HG03575 (cell line): ENCODE measurements around the gene SEMA6A.

ENCODE experiments used
- ATAC-seq: cut with Tn5 transposase; IDR thresholded peaks from one replicate; pipeline ENCODE4 v1.9.1; 2021; ENCODE audit not compliant: unreplicated experiment, insufficient number of reproducible peaks, low FRiP score; ENCODE audit errors: extremely low read depth

SEMA6A gene

DNA sequence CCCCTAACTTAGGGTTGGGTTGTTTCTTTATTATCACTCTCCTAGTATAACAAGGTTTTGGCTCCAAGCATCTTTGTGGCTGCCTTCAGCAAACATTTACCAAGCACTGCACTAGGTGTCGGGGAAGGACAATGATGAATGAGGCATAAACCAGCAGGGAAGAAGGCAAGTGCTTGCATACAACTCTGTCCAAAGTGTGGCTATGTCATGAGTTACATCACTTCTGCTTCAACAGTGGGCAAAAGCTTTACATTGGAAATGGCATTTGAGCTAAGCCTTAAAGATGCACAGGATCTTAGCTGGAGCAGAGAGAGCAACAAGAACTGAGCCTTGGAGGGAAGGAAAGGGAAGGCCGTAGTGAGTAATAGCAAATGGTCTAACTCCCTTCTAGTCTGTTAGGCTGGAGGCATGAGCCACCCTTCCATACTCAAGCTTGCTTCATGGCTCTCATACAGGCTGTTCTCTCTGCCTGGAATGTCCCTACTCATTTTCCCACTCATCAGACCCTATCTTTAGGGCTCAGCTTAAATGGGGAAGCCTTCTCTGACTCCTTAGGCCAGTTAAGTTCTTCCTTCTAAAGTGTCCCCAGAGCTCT lies 121.8 kb downstream of the SEMA6A start:
- no peak for ATAC-seq

DNA sequence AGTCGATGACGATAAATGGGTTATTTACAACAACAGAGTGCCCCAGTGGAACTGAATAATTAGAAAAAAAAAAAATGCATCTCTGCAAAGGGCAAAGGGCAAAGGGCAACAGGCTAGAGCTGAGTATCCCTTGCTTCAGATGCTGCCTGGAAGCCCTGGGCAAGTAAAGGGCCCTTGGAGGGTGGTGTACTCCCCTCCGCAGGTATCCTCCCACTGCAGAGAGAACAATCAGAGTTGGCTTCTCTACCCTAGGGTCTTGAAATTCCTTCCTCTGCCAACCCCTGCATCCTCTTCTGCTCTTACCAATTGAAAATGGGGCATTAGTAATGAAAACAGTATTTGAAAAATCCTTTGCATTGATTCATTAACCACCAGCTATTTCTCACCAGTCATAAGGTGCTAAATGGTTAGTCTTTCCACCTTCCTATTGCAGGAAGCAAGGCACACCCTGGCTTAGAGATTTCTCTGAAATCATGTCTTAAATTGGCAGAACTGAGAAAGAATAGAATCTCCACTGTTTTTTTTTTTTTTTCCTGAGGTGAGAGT lies 122.6 kb downstream of the SEMA6A start:
- ATAC-seq, result no peak

DNA sequence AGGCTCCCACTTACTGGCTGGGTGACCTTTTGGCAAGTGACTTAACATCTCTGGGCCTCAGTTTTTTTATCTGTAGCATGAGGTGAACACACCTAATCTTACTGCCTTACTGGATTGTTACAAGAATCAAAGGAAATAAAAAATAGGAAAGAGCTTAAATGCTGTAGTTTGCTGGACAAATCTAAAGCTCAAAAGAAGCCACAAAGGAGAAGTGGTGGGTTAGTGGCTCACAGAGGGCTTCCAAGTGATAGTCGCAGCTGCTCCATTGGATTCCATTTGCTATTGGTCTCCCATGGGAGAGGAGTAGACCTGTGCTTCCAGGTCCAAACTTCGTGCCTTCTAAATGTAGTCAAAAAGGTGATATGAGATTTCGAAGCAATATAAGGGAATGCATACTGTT lies 123.6 kb downstream of the SEMA6A start:
- ATAC-seq, result no peak

DNA sequence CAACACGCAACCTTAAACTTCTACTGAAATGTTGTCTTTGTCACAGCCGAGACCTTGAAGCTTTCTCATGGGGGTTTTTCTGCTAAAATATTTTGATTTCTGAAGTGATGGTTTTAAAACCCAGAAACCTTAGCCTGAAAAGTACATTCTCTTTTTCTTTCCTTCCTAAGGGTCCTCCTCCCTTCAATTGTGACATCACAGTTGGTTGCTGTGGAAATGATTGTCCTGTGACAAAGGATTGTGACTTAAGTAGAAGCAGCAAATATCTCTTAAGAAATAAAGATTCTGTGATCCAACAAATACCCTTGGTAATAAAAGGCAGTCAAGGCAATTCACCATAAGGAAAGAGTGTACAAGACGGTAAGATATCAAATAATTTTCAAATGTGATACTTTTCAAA lies 125.2 kb downstream of the SEMA6A start:
- ATAC-seq, result no peak

DNA sequence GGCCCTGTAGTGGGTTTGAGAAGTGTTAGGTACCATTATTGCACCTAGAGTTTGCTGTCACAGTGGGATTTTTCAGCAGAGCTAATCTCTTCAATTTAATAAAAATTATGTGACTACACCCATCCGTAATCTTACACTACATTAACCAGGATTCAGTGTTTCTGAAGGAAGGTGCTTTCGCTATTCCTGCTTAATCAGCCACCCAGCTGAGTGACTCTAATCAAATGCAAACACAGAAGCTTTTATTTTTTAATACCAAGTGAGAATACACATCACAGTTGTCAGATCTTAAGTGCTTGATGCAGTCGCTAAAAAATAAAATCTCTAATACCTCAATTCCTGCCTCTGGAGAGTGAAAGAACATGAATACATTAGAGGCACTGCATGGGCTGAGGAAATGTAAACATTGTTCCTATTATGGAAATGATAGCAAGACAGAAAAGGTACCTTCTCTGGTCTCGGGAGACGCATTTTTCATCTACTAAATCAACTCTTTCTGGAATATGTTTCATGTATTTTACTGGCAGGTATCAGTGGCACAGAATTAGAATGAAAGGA lies 125.7 kb downstream of the SEMA6A start:
- no peak for ATAC-seq

DNA sequence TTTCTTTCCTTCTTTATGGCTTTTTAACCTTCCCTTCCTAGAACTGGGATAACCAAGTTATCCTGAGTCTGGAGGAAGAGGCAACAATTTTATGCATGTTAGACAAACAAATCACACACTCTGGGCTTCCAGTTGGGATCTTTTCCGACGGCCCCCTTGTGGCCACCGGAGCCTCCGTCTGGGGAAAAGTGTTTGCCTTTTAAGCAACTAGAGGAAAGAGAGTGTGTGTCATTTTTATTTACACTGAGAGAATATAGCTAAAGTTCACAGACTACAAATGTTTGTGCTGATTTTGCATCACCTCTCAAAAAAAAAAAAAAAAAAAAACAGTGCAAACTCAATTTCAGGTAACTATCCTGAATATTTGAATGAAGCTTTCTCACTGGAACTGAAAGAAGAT lies 126.2 kb downstream of the SEMA6A start:
- ATAC-seq, result no peak

DNA sequence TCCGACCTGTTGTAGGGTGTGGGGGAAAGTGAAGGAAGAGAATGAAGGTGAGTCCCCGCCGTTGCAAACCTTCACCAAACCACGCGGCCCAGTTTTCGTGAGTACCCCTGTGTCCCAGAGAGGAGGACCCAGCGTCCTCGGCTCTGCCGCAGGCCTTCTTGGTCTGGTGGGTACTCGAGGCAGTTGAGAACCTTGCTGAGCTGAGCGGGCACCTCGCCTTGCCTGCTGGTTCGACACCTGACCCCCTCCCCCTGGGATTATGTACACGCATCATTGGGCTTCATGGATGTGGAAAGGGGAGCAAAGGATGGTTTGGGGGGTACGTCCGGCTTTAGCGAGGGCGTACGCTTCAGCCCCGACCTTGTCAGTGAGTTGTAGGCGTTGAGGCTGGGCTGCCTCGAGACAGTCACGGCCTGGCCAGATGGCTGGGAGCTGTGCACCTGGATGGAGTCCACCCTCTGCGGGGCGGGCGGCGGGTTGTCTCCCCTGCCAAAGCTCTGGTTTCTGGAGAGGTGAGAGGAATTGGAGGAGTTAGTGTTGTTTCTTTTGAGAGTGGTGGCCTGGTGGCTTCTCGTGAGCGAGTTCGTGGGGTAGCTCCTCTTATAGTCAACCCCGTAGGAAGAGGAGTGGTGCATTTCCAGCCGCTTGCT lies 128.1 kb downstream of the SEMA6A start:
- no peak for ATAC-seq

DNA sequence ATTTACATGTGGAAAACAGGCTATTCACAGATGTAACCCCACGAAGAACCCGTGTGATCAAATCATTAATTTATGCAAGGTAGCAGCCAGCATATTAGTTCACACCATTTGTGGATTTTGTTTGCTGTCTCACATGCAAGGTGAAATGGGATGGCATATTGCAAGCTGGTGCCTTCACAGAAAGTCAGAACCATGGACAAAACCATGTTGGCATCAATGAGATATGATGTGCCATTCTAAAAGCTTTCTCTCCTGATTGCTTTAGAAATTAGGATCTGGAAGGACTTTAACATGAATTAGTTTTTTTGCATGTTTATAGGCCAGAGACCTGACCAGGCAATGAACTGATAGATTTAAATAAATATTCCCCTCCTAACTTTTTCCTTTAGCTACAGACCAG lies 129.3 kb downstream of the SEMA6A start:
- no peak for ATAC-seq

DNA sequence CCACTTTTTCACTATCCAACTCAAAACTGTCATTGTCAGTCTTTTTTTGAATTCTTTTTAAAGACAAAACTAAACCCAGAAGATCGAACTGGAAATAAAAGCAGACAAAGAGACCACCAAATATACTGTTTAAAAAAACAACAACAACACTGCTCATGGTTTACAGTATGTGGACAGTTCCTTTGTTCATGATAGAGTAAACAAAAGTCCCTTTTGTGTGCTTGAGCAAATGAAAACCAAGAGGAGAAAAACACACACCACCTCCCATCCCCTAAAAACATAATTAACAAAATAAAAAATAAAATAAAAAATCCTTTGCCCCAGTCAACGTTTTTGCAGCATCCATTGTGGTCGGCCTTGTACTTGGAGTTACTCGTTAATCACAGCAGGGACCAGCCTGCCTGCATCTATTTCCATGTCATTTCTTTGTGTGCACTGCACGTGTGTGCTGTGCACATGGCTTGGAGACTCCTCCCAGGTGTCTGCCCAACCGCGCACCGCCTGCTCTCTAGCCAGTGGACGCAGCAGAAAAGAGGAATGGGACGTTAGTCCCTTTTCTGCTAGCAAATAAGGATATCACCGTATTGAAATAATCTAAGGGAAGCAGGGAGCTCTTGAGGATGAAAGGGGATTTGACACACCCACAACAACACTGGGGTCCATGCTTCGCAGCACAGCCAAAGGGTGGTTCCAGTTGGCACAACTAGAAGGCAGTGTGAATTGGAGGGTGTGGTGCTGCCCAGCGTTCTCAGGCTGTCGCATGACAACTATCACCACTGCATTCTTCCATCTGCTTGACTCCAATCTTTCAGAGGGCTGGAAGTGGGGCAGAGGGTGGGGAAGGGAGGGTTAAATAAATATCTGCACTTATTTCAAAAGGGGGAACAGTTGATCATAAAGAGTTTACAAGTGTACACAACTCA lies 130.0 kb downstream of the SEMA6A start:
- no peak for ATAC-seq

DNA sequence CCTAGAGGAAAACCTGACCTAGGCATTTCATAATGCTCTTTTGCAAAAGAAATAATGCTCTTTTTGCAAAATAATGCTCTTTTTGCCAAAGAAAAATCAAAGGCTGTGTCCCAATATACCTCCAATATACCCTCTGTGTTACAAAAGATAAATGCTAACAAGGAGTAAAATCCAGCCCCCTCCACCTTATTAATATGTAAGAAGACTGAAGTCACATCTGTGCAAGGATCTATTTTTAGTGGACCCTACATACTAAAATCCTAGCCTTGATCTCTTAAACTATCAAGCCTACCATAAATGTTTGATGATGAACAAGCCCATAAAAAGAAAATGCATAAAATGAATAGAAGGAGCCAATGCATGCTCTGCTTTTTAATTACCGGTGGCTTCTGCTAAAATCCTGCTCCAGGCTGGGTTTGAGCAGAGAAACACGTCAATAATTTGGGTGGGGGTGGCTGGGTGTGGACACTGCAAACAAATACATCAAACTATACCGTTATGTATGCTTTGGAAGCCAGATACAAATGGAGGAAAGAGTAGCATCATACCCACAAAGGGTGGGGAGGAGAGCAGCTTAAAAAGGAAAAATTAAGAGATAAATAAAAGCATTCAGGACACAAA lies 131.6 kb downstream of the SEMA6A start:
- no peak for ATAC-seq

DNA sequence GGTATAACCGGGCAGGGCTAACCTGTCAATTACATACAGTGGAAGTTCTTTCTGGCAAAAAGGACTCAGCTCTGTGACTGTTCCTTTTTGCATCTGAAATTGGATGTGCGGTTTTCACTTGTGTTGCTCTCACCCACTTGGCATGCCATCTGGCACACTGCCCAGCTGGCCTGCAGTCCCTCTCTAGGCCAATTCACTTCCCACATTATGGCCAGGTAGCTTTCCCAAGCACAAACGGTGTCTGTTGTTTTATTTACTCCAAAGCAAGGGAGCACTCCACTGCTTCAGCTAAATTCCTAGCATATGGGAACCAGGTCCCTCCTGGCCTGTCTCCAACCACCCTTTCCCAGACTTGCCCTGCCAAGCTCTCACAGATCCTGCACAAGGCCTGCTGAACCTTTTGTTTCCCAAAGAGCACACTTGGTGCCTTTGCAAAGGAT lies 132.5 kb downstream of the SEMA6A start:
- ATAC-seq, result no peak

DNA sequence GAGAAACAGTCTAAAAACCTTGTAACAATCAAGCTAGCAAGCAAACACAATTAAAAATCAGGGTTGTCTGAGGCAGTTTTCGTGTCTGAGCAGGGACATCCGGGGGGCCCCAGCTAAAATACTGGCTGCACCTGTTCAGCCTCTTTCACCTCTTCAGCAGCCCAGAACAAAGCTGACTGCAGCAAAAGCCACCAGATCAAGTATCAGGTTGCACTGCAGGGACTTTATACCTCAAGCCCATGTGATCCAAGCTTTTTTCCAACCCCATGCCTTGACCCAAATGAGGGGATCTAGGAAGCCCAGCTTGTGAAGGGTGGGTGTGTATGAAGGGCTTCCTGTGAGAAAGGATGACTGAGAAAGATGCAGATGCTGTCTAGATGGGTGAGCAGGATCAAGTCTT lies 133.4 kb downstream of the SEMA6A start:
- no peak for ATAC-seq

DNA sequence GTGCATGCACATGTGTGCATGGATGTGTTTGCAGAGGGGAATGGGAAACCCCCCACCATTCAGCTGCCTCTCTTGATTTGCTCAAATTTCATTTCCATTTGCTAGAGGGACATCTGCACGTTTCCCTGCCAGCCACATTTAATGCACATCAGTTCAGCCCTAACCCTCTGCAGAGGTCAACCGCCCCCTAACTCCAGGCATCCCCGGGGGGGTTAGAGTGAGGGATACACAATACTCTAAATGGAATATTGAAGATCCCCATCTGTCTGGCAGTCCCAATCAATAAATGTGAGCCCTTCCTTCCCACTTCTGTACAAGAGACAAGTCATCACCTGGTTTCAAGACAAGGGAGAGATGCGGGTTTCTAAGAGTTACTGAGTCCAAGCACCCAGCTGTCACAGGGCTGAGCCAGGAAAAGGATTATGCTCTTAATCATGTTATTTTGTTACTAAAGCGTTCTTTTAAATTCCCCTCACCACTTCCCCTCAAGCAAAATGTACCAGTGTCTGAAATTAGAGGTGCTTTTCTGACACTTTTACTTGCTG lies 134.1 kb downstream of the SEMA6A start:
- no peak for ATAC-seq

DNA sequence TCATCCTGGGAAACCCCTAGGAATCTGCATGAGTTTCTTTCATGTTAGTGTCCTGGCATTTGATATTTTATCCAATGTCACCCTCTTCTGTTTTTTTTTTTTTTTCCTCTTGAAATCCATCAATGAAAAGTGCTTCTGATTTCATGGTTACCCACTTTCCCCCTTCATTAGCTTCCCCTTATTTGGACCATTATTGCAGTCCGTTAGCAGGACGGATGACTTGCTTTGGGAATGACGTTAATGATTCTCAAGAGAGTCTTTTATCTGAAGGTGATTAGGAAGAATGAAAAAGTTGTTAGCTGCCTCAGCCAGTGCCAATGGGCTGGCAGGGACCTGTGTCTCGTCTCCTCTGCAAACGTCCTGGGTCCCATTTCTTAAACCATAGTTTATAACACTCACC lies 134.7 kb downstream of the SEMA6A start:
- ATAC-seq, result no peak

DNA sequence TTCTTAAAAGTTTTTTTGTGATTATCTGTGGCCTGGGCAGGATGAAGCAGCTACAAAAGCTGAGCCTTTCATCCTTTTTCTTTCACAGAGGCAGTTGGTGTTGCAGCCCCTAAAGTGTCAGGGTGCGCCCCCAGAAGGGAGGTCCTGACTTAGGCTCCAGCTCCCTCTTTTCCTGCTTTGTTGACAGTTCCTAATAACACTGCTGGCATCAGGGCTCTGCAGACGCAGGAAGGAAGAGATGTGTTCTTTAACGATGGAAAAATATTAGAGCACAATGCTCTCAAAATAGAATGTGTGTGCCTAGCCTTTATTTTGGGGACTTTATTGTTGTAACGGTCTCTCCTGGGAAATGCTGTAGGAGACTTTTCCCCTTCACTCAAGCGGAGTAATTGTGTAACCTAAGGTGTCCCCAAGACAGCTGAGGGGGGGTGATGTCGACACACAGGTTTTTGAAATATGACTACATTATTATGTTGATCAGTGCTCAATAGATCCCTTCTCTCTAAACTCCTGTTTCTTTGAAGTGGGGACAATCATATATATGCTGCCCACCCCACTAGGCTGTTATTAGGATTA lies 135.6 kb downstream of the SEMA6A start:
- no peak for ATAC-seq

DNA sequence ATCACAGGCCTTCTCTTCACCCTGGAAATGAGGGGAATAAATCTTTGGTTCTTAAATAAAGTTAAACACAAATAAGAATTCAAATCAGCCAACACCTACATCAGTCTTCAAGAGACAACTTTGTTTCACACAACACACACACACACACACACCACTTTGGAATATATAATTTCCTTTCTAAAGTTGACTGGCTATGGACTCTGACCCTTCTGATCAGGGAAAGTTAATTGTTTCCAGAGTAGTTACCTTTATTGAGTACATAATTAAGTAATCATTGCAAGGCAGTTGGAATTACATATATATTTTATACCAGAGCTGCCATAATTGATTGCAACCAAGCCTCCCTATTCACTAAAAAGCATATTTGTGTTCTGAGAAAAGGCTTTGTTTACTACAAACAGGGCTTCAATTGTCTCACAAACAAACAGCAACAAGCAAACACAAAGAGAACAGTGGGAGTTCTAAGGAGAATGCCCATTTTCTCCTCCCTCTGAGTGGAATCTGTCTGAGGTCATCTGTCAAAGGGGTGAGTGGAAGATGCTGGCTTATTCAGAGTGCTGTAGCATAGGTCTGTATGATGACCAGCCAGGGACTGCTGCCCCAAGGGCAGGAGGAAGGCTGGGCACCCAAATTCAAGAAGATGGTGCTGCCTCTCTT lies 136.6 kb downstream of the SEMA6A start:
- no peak for ATAC-seq

DNA sequence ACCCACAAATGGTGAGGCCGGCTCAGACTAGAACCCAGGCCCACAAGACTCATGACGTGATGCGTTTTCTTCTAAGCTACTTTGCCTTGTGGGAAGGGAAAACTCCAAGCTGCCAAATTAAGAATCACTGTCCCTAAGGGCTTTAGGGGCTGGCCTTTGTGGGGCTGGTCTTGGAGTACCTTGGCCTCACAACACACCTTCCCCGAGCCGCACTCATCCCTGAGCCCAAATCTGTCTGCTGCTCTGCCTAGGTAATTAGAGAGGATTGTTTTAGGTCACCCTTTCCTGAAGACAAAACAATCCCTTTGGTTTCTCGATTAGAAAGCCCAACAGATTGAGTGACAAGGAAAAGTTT lies 137.3 kb downstream of the SEMA6A start:
- ATAC-seq, result no peak

DNA sequence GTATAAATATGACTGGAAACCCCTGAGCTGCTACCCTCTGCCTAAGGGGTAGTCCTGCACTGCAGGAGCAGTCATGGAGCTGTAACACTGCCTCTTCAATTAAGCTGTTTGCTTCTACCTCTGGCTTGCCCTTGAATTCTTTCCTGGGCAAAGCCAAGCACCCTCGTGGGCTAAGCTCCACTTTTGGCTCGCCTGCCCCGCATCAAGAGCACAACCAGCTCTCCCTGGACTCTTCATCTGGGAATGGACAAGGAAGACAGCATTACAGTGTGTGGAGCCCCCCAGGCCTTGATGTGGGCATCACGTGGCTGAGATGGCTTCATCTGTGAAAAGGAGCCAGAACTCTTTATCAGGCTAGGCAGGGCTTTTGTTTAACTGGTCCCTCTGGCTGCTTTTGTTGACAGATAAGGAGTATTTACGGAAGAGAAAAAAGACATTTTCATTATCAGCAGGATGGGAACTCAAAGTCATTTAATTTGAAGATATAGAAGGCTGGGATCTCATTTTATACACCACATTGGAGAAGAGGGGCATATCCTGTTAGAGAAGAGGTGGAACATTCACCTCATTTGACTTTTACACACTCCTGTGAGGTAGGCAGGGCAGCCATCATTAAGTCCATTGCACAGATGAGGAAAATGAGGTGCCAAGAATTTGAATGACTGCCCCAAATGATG lies 137.8 kb downstream of the SEMA6A start:
- ATAC-seq, result no peak
